IMR-90 (cell line): Measurements from ENCODE around the gene ALK. TPM values are rescaled to one million over a fixed set of nuclear protein-coding genes. Genes with fewer than 3 reads are reported as not detected.

Source experiments
- ATAC-seq: fragments of 200-7000 bp; cut with Tn5 transposase; 2 replicates; pipeline ENCODE4 v1.9.1; 2020; ENCODE audit warnings: low read depth, mild to moderate bottlenecking, moderate library complexity
- BruUV-seq: library from RNA; stranded (reverse); fragments of 400-500 nt; replicated peaks from 2 replicates; lab custom pipeline; 2021; lab: Mats Ljungman, UMichigan
- CTCF ChIA-PET: fragments of 300-600 bp; formaldehyde crosslinking; extraction: SDS; loops from one replicate; lab custom pipeline; 2021; ENCODE audit warnings: antibody characterized with exemption; lab: Yijun Ruan, JAX
- POLR2A ChIA-PET: fragments of 300-600 bp; sonication (Branson Sonifier 250); formaldehyde crosslinking; loops from one replicate; lab custom pipeline; 2022; ENCODE audit warnings: antibody characterized with exemption; ENCODE audit not compliant: unreplicated experiment; lab: Charles Lee
- DNase-seq: peaks from one replicate; pipeline ENCODE4 v3.0.0; 2013
- H2AFZ ChIP-seq: replicated peaks from 2 replicates; pipeline ENCODE3; 2013; ENCODE audit warnings: low read length, mild to moderate bottlenecking; ENCODE audit not compliant: poor library complexity
- H2AK5ac ChIP-seq: 2 replicates; pipeline ENCODE4 v1.6.1; 2013; ENCODE audit warnings: low read depth, low read length, inconsistent platforms
- H2AK9ac ChIP-seq: replicated peaks from 2 replicates; pipeline ENCODE3; 2013; ENCODE audit warnings: mild to moderate bottlenecking, low read depth, low read length, moderate library complexity; ENCODE audit not compliant: poor library complexity
- H2BK120ac ChIP-seq: 2 replicates; pipeline ENCODE4 v1.6.1; 2013; ENCODE audit warnings: low read depth, low read length, inconsistent platforms
- H2BK15ac ChIP-seq: 3 replicates; pipeline ENCODE4 v1.6.1; 2013; ENCODE audit warnings: low read depth, low read length, inconsistent platforms
- H2BK20ac ChIP-seq: 2 replicates; pipeline ENCODE4 v1.6.1; 2013; ENCODE audit warnings: low read depth, mild to moderate bottlenecking, inconsistent platforms, low read length, moderate library complexity
- H2BK5ac ChIP-seq: 2 replicates; pipeline ENCODE4 v1.6.1; 2013; ENCODE audit warnings: mild to moderate bottlenecking, low read depth, low read length, inconsistent platforms; ENCODE audit not compliant: poor library complexity, severe bottlenecking
- H3K14ac ChIP-seq: replicated peaks from 2 replicates; pipeline ENCODE4 v1.6.1; 2013; ENCODE audit warnings: low read depth, low read length, inconsistent platforms
- H3K18ac ChIP-seq: 2 replicates; pipeline ENCODE4 v1.6.1; 2013; ENCODE audit warnings: low read depth, low read length, control low read depth
- H3K23ac ChIP-seq: 2 replicates; pipeline ENCODE4 v1.6.1; 2013; ENCODE audit warnings: low read depth, low read length, inconsistent platforms
- H3K27ac ChIP-seq: 2 replicates; pipeline ENCODE4 v1.5.1; 2013; ENCODE audit warnings: mild to moderate bottlenecking, control low read depth, low read length; ENCODE audit not compliant: insufficient read depth
- H3K27me3 ChIP-seq: 2 replicates; pipeline ENCODE4 v1.6.1; 2013; ENCODE audit warnings: low read length; ENCODE audit not compliant: control insufficient read depth, insufficient read depth
- H3K36me3 ChIP-seq: 2 replicates; pipeline ENCODE4 v1.6.1; 2013; ENCODE audit warnings: low read length, mixed read lengths; ENCODE audit not compliant: control insufficient read depth, insufficient read depth
- H3K4ac ChIP-seq: 2 replicates; pipeline ENCODE4 v1.6.1; 2013; ENCODE audit warnings: low read depth, low read length, inconsistent platforms
- H3K4me1 ChIP-seq: 2 replicates; pipeline ENCODE4 v1.6.1; 2013; ENCODE audit warnings: low read length, mixed read lengths; ENCODE audit not compliant: control insufficient read depth, insufficient read depth
- H3K4me2 ChIP-seq: 2 replicates; pipeline ENCODE4 v1.6.1; 2013; ENCODE audit warnings: low read depth, mild to moderate bottlenecking, control low read depth, low read length, moderate library complexity
- H3K4me3 ChIP-seq: 2 replicates; pipeline ENCODE4 v1.5.1; 2013; ENCODE audit warnings: low read depth, mild to moderate bottlenecking, control low read depth, low read length, moderate library complexity; ENCODE audit not compliant: insufficient read depth
- H3K56ac ChIP-seq: 2 replicates; pipeline ENCODE4 v1.6.1; 2013; ENCODE audit warnings: low read length, inconsistent platforms; ENCODE audit not compliant: insufficient read depth; ENCODE audit errors: extremely low read depth
- H3K79me1 ChIP-seq, 2 experiments: 2 replicates each; pipeline ENCODE4 v1.6.1; 2013; ENCODE audit warnings: low read length in 2 of 2, inconsistent platforms in 1 of 2, low read depth in 1 of 2
- H3K9ac ChIP-seq: 2 replicates; pipeline ENCODE4 v1.6.1; 2013; ENCODE audit warnings: low read depth, low read length, control low read depth
- H3K9me1 ChIP-seq: 2 replicates; pipeline ENCODE4 v1.6.1; 2013; ENCODE audit warnings: low read length, inconsistent platforms; ENCODE audit not compliant: insufficient read depth
- H3K9me3 ChIP-seq: 2 replicates; pipeline ENCODE4 v1.6.1; 2013; ENCODE audit warnings: low read length; ENCODE audit not compliant: control insufficient read depth, insufficient read depth
- H4K20me1 ChIP-seq: 2 replicates; pipeline ENCODE4 v1.6.1; 2013; ENCODE audit warnings: low read length, inconsistent platforms; ENCODE audit not compliant: insufficient read depth
- H4K5ac ChIP-seq: 2 replicates; pipeline ENCODE4 v1.6.1; 2013; ENCODE audit warnings: mild to moderate bottlenecking, low read depth, low read length, control low read depth
- H4K8ac ChIP-seq, 2 experiments: 2 replicates each; pipeline ENCODE4 v1.6.1; 2013; ENCODE audit warnings: low read depth in 2 of 2, low read length in 2 of 2, control low read depth in 1 of 2, inconsistent platforms in 1 of 2
- H4K91ac ChIP-seq: 2 replicates; pipeline ENCODE4 v1.6.1; 2013; ENCODE audit warnings: low read depth, low read length, inconsistent platforms; ENCODE audit not compliant: insufficient read depth
- SMC3 ChIP-seq: fragments of 150-350 bp; IDR thresholded peaks from 2 replicates; pipeline ENCODE4 v1.6.1; 2016; ENCODE audit warnings: low read depth, mild to moderate bottlenecking, antibody characterized with exemption, low read length, moderate library complexity
- WGBS, 2 experiments: methylation state at CpG; one replicate each; pipeline versions ENCODE4 v1.1.5 to v1.1.7; 2013; ENCODE audit warnings: missing lambda C conversion rate in 2 of 2; ENCODE audit not compliant: insufficient read length in 1 of 2; ENCODE audit errors: extremely low coverage in 2 of 2; 5-methylcytosine and 5-hydroxymethylcytosine counted together
- dilution Hi-C: fragments of 300-500 bp; cut with HindIII; formaldehyde crosslinking; loops from one replicate; pipeline ENCODE4 v1.14.3; 2018; ENCODE audit warnings: low sequenced_read_pairs; ENCODE audit not compliant: unreplicated experiment
- in situ Hi-C: fragments of 300-500 bp; cut with MboI; formaldehyde crosslinking; loops from 3 replicates; pipeline ENCODE4 v1.14.3; 2019; ENCODE audit warnings: low sequenced_read_pairs, inconsistent platforms, mixed read lengths
- intact Hi-C: fragments of 100-400 bp; cut with micrococcal nuclease; formaldehyde crosslinking; loops from 2 replicates; pipeline ENCODE4 v1.10.0; 2022
- polyA plus RNA-seq, 3 experiments: library from polyadenylated mRNA; depleted of rRNA; stranded (reverse); fragments of >200 nt; gene quantifications; 2 replicates each; pipeline ENCODE4 v1.2.3, GENCODE V29; 2012; ENCODE audit warnings: low replicate concordance in 1 of 3
- total RNA-seq: library from RNA; depleted of rRNA; stranded (reverse); fragments of >200 nt; gene quantifications from 2 replicates; pipeline ENCODE4 v1.2.3, GENCODE V29; 2012

Gene ALK
- total and polyA plus RNA-seq, 2 of the 4 experiments (the other 2 are of a cell fraction): not detected

GRCh38 chr2:29269765-29270109, 651.6 kb downstream of the ALK start:
- Histone ChIP-seq H4K20me1 (no peaks in the 10 kb centered on the region), H4K5ac (no peak overlapping the region), H3K9ac (no peak overlapping the region), H4K8ac (no peak overlapping the region), H3K18ac (no peak overlapping the region), H3K36me3 (no peaks in the 10 kb centered on the region), H3K27ac (no peak overlapping the region), H3K56ac (no peak overlapping the region), H2AK9ac (no peak overlapping the region), H2BK20ac (no peak overlapping the region), H3K9me3 (no peaks in the 10 kb centered on the region), H3K9me1 (no peaks in the 10 kb centered on the region), H3K14ac (no peak overlapping the region), H3K4ac (no peak overlapping the region), H3K27me3 (peaks cover 28% of the 10 kb centered on the region), H3K23ac (no peak overlapping the region), H2BK5ac (no peak overlapping the region), H4K91ac (no peak overlapping the region), H2BK15ac (no peak overlapping the region), H3K4me1 (no peaks in the 10 kb centered on the region), H2AFZ (no peak overlapping the region), H2AK5ac (no peak overlapping the region), H3K79me1 (no peaks in the 10 kb centered on the region), H2BK120ac (no peak overlapping the region), H3K4me2 (no peak overlapping the region), H3K4me3 (no peak overlapping the region)
- no peak for DNase-seq
- WGBS, 2 experiments: 33% methylated on average over 1 of the region's 5 CpGs; no CpG with 5 or more reads in 1 of the 2 experiments
- TF ChIP-seq SMC3: no peak
- in situ Hi-C loops: no loop called here
- intact Hi-C loops: no loop called here
- BruUV-seq: no TSS peak
- ChIA-PET CTCF (no interaction called here), POLR2A (no interaction called here)
- no peak for ATAC-seq
- dilution Hi-C loops: no loop called here
